Measurements from ENCODE around the gene RARS1. TPM values are rescaled to one million over a fixed set of nuclear protein-coding genes. Genes with fewer than 3 reads are reported as not detected.

The RARS1 gene
- total RNA-seq, 1 experiment from 2014 or later, result 128 TPM

GRCh38 chr5:168449166-168449565, 37.1 kb upstream of the RARS1 start:
- no peak for ATAC-seq
- no peak overlapping the region for H3K27ac ChIP-seq (ENCODE audit: low read length)
- intact Hi-C loops (cut with micrococcal nuclease; ENCODE audit: unreplicated experiment), result no loop called here
- H3K36me3 ChIP-seq (ENCODE audit: control insufficient read depth, insufficient read depth, low read length), result no peaks in the 10 kb centered on the region
- BruUV-seq (replicated peaks), result no TSS peak
- ChIA-PET POLR2A (no interaction called here), CTCF (no interaction called here)
- no peaks in the 10 kb centered on the region for H3K27me3 ChIP-seq (ENCODE audit: control insufficient read depth, insufficient read depth, low read length)
- TF ChIP-seq SIN3A (IDR thresholded peaks at IDR 0.05; ENCODE audit: borderline replicate concordance, insufficient read depth, low read depth, low read length) (no peak), POLR2AphosphoS5 (IDR thresholded peaks at IDR 0.05; ENCODE audit: low read depth, low read length) (no peak), REST (IDR thresholded peaks at IDR 0.05; ENCODE audit: insufficient read depth in 1 of 2, low read depth in 2 of 2, low read length in 1 of 2) (no peak), TCF7L2 (IDR thresholded peaks at IDR 0.05; ENCODE audit: low read depth, low read length) (no peak)
- TF ChIP-seq, protein P1, sequence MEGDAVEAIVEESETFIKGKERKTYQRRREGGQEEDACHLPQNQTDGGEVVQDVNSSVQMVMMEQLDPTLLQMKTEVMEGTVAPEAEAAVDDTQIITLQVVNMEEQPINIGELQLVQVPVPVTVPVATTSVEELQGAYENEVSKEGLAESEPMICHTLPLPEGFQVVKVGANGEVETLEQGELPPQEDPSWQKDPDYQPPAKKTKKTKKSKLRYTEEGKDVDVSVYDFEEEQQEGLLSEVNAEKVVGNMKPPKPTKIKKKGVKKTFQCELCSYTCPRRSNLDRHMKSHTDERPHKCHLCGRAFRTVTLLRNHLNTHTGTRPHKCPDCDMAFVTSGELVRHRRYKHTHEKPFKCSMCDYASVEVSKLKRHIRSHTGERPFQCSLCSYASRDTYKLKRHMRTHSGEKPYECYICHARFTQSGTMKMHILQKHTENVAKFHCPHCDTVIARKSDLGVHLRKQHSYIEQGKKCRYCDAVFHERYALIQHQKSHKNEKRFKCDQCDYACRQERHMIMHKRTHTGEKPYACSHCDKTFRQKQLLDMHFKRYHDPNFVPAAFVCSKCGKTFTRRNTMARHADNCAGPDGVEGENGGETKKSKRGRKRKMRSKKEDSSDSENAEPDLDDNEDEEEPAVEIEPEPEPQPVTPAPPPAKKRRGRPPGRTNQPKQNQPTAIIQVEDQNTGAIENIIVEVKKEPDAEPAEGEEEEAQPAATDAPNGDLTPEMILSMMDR (IDR thresholded peaks at IDR 0.05), result no peak
- no peaks in the 10 kb centered on the region for H3K4me1 ChIP-seq (ENCODE audit: control insufficient read depth, insufficient read depth, low read length)
- no peak overlapping the region for H3K4me3 ChIP-seq (ENCODE audit: low read depth in 2 of 2, low read length in 2 of 2)
- DNase-seq (ENCODE audit: low read depth, low spot score), result no peak
- in situ Hi-C loops (cut with HindIII; ENCODE audit: low pct_unique_long_range_greater_than_20kb, low sequenced_read_pairs), result no loop called here
- H3K9me3 ChIP-seq (ENCODE audit: control insufficient read depth, insufficient read depth, low read depth, low read length), result no peaks in the 10 kb centered on the region

- no peak overlapping the region for H3K4me3 ChIP-seq (ENCODE audit: low read depth in 2 of 2, low read length in 2 of 2)
- ChIA-PET CTCF (no interaction called here), POLR2A (interaction anchor here (0.6 kb wide), 1 partner anchor 39 kb away, joined by 7 read pairs; no protein-coding TSS in a partner anchor)
- no peaks in the 10 kb centered on the region for H3K4me1 ChIP-seq (ENCODE audit: control insufficient read depth, insufficient read depth, low read length)
- in situ Hi-C loops (cut with HindIII; ENCODE audit: low pct_unique_long_range_greater_than_20kb, low sequenced_read_pairs), result no loop called here
- ATAC-seq (no peak), DNase-seq (ENCODE audit: low read depth, low spot score) (no peak)
- H3K36me3 ChIP-seq (ENCODE audit: control insufficient read depth, insufficient read depth, low read length), result no peaks in the 10 kb centered on the region
- intact Hi-C loops (cut with micrococcal nuclease; ENCODE audit: unreplicated experiment), result no loop called here
- no peak for TF ChIP-seq REST (IDR thresholded peaks at IDR 0.05; ENCODE audit: insufficient read depth in 1 of 2, low read depth in 2 of 2, low read length in 1 of 2)
- TF ChIP-seq SIN3A (IDR thresholded peaks at IDR 0.05; ENCODE audit: borderline replicate concordance, insufficient read depth, low read depth, low read length), result no peak
- TF ChIP-seq, protein P1 (IDR thresholded peaks at IDR 0.05), result no peak
- no peak for TF ChIP-seq POLR2AphosphoS5 (IDR thresholded peaks at IDR 0.05; ENCODE audit: low read depth, low read length)
- TF ChIP-seq TCF7L2 (IDR thresholded peaks at IDR 0.05; ENCODE audit: low read depth, low read length), result no peak
- no peak overlapping the region for H3K27ac ChIP-seq (ENCODE audit: low read length)
- H3K9me3 ChIP-seq (ENCODE audit: control insufficient read depth, insufficient read depth, low read depth, low read length), result no peaks in the 10 kb centered on the region
- no TSS peak for BruUV-seq (replicated peaks)
- no peaks in the 10 kb centered on the region for H3K27me3 ChIP-seq (ENCODE audit: control insufficient read depth, insufficient read depth, low read length)
Measured at GRCh38 chr5:168451565-168451964, 34.7 kb upstream of the RARS1 start.

All from Panc1 (cell line).